Karpas-422 (cell line): ENCODE data around the gene MYCBP2. TPM values are rescaled to one million over a fixed set of nuclear protein-coding genes. Genes with fewer than 3 reads are reported as not detected.

Experiments used
- DNase-seq: peaks from one replicate; pipeline ENCODE4 v3.0.0-alpha.2; 2015
- H2AFZ ChIP-seq: fragments of 200-600 bp; sonication (generic); 2 replicates; pipeline ENCODE4 v1.6.1; 2014; ENCODE audit warnings: antibody characterized with exemption, low read length, mixed read lengths
- H3K27ac ChIP-seq: fragments of 200-600 bp; sonication (generic); 2 replicates; pipeline ENCODE4 v1.5.1; 2014; ENCODE audit warnings: mild to moderate bottlenecking, low read length, moderate library complexity
- H3K27me3 ChIP-seq: fragments of 200-600 bp; sonication (generic); 2 replicates; pipeline ENCODE4 v1.6.1; 2014; ENCODE audit warnings: low read length, mixed read lengths
- H3K36me3 ChIP-seq: fragments of 200-600 bp; sonication (generic); 2 replicates; pipeline ENCODE4 v1.6.1; 2014; ENCODE audit warnings: low read length, mixed read lengths; ENCODE audit not compliant: insufficient read depth
- H3K4me1 ChIP-seq: fragments of 200-600 bp; sonication (generic); 2 replicates; pipeline ENCODE4 v1.6.1; 2014; ENCODE audit warnings: mild to moderate bottlenecking, low read length, mixed read lengths
- H3K4me2 ChIP-seq: fragments of 200-600 bp; sonication (generic); 2 replicates; pipeline ENCODE4 v1.6.1; 2014; ENCODE audit warnings: low read length, low read depth, mild to moderate bottlenecking; ENCODE audit not compliant: poor library complexity, severe bottlenecking
- H3K4me3 ChIP-seq: fragments of 200-600 bp; sonication (generic); 2 replicates; pipeline ENCODE4 v1.5.1; 2014; ENCODE audit warnings: mild to moderate bottlenecking, antibody characterized with exemption, low read length, mixed read lengths
- H3K79me2 ChIP-seq: fragments of 200-600 bp; sonication (generic); 2 replicates; pipeline ENCODE4 v1.6.1; 2014; ENCODE audit warnings: mild to moderate bottlenecking, low read length, mixed read lengths
- H3K9ac ChIP-seq: fragments of 200-600 bp; sonication (generic); 2 replicates; pipeline ENCODE4 v1.6.0; 2014; ENCODE audit warnings: low read length
- H3K9me2 ChIP-seq: fragments of 200-600 bp; sonication (generic), shearing (Covaris generic); replicated peaks from 2 replicates; pipeline ENCODE4 v1.6.0; 2014; ENCODE audit warnings: mild to moderate bottlenecking, low read length, moderate library complexity; ENCODE audit not compliant: insufficient read depth
- H3K9me3 ChIP-seq: fragments of 300-700, 200-600 bp; sonication (generic); 2 replicates; pipeline ENCODE4 v1.6.1; 2014; ENCODE audit warnings: low read length, mixed read lengths
- H4K20me1 ChIP-seq: fragments of 200-600 bp; sonication (generic); 2 replicates; pipeline ENCODE4 v1.6.1; 2014; ENCODE audit warnings: mild to moderate bottlenecking, antibody characterized with exemption, low read length, low read depth; ENCODE audit not compliant: insufficient read depth
- total RNA-seq: library from RNA; depleted of rRNA; stranded (reverse); fragments of >200 nt; shearing (Covaris generic); gene quantifications from 2 replicates; pipeline ENCODE4 v1.2.3, GENCODE V29; 2014; ENCODE audit warnings: low replicate concordance

The MYCBP2 gene
- total RNA-seq, 1 experiment from 2014 or later, result 188 TPM

GRCh38 chr13:77031656-77032243 is 295.1 kb downstream of the MYCBP2 start:
- H3K4me3 ChIP-seq, result no peak overlapping the region
- H3K9me3 ChIP-seq, result no peaks in the 10 kb centered on the region
- H2AFZ ChIP-seq, result no peak overlapping the region
- H3K79me2 ChIP-seq, result peaks cover 2% of the 10 kb centered on the region; the same call in 1 of the 2 replicates
- no peaks in the 10 kb centered on the region for H3K27me3 ChIP-seq
- H3K36me3 ChIP-seq, result no peaks in the 10 kb centered on the region
- DNase-seq, result no peak
- H3K9ac ChIP-seq, result no peak overlapping the region
- no peaks in the 10 kb centered on the region for H4K20me1 ChIP-seq
- H3K4me2 ChIP-seq, result no peak overlapping the region
- peaks cover 8% of the 10 kb centered on the region for H3K4me1 ChIP-seq
- H3K27ac ChIP-seq, result no peak overlapping the region
- no peaks in the 10 kb centered on the region for H3K9me2 ChIP-seq

GRCh38 chr13:77029436-77029835 is 297.5 kb downstream of the MYCBP2 start:
- Histone ChIP-seq H2AFZ (no peak overlapping the region), H3K79me2 (peaks cover 23% of the 10 kb centered on the region), H3K27me3 (no peaks in the 10 kb centered on the region), H3K4me3 (no peak overlapping the region), H3K36me3 (no peaks in the 10 kb centered on the region), H3K9ac (no peak overlapping the region), H4K20me1 (peaks cover 12% of the 10 kb centered on the region), H3K4me2 (no peak overlapping the region), H3K4me1 (peaks cover 21% of the 10 kb centered on the region), H3K27ac (no peak overlapping the region), H3K9me3 (no peaks in the 10 kb centered on the region), H3K9me2 (no peaks in the 10 kb centered on the region)
- DNase-seq, result no peak

GRCh38 chr13:77028202-77028601 is 298.7 kb downstream of the MYCBP2 start:
- H3K4me2 ChIP-seq, result peak overlapping the region; percentile 70

GRCh38 chr13:77026861-77027621 is 299.9 kb downstream of the MYCBP2 start, which contains the start of gene FBXL3:
TSS of gene FBXL3 (minus strand) at chr13:77027159. CDS start at chr13:77021860, 5,299 bp downstream.
- Histone ChIP-seq H3K79me2 (peaks cover 47% of the 10 kb centered on the region), H4K20me1 (peaks cover 12% of the 10 kb centered on the region), H2AFZ (peak within 1 kb of the TSS; percentile 82; the same call in 1 of the 2 replicates), H3K36me3 (no peaks in the 10 kb centered on the region; the same call in 1 of the 2 replicates), H3K4me2 (peak within 1 kb of the TSS; percentile 90), H3K9me3 (no peaks in the 10 kb centered on the region), H3K9ac (peak within 1 kb of the TSS; percentile 97), H3K27me3 (no peaks in the 10 kb centered on the region), H3K9me2 (no peaks in the 10 kb centered on the region), H3K27ac (peak within 1 kb of the TSS; percentile 80), H3K4me3 (peak within 1 kb of the TSS; percentile 91), H3K4me1 (peaks cover 44% of the 10 kb centered on the region)
- DNase-seq, result peak; percentile 94

More at GRCh38 chr13:77028202-77028601, 298.7 kb downstream of the MYCBP2 start:
- no peak for DNase-seq
- Histone ChIP-seq H3K79me2 (peaks cover 35% of the 10 kb centered on the region), H3K9me2 (no peaks in the 10 kb centered on the region), H2AFZ (no peak overlapping the region), H3K9ac (no peak overlapping the region), H3K4me1 (peaks cover 34% of the 10 kb centered on the region), H3K27me3 (no peaks in the 10 kb centered on the region), H3K4me3 (no peak overlapping the region), H3K27ac (no peak overlapping the region), H3K36me3 (no peaks in the 10 kb centered on the region), H4K20me1 (peaks cover 12% of the 10 kb centered on the region), H3K9me3 (no peaks in the 10 kb centered on the region)

- peaks cover 51% of the 10 kb centered on the region for H3K4me1 ChIP-seq
- H3K4me2 ChIP-seq, result peak overlapping the region; percentile 90
- H3K9me3 ChIP-seq, result no peaks in the 10 kb centered on the region
- peaks cover 54% of the 10 kb centered on the region for H3K79me2 ChIP-seq
- DNase-seq, result peak; percentile 83
- peak overlapping the region; percentile 80 for H3K27ac ChIP-seq
- H2AFZ ChIP-seq, result 0 out of 2 replicates have a peak overlapping the region, but pooled peaks have one; percentile 82
- H3K9ac ChIP-seq, result peak overlapping the region; percentile 97
- H4K20me1 ChIP-seq, result peaks cover 12% of the 10 kb centered on the region
- H3K4me3 ChIP-seq, result peak overlapping the region; percentile 91
- no peaks in the 10 kb centered on the region for H3K27me3 ChIP-seq
- H3K9me2 ChIP-seq, result no peaks in the 10 kb centered on the region
- peaks cover 5% of the 10 kb centered on the region; the same call in 1 of the 2 replicates for H3K36me3 ChIP-seq
These were observed 300.5 kb downstream of the MYCBP2 start for GRCh38 chr13:77026255-77026860.

- H3K36me3 ChIP-seq, result peaks cover 18% of the 10 kb centered on the region; the same call in 1 of the 2 replicates
These were observed 304.6 kb downstream of the MYCBP2 start for GRCh38 chr13:77022341-77022740.

GRCh38 chr13:77019756-77020155 is 307.1 kb downstream of the MYCBP2 start:
- H3K4me2 ChIP-seq, result no peak overlapping the region
- H3K9me2 ChIP-seq, result no peaks in the 10 kb centered on the region

More at GRCh38 chr13:77022341-77022740, 304.6 kb downstream of the MYCBP2 start:
- no peak for DNase-seq
- H3K27me3 ChIP-seq, result no peaks in the 10 kb centered on the region
- no peak overlapping the region for H3K27ac ChIP-seq
- no peaks in the 10 kb centered on the region for H3K9me3 ChIP-seq
- peaks cover 58% of the 10 kb centered on the region for H3K4me1 ChIP-seq
- H3K79me2 ChIP-seq, result peaks cover 92% of the 10 kb centered on the region
- no peak overlapping the region for H3K9ac ChIP-seq
- no peak overlapping the region for H2AFZ ChIP-seq
- H3K4me3 ChIP-seq, result no peak overlapping the region
- no peak overlapping the region for H3K4me2 ChIP-seq
- peaks cover 12% of the 10 kb centered on the region for H4K20me1 ChIP-seq
- no peaks in the 10 kb centered on the region for H3K9me2 ChIP-seq

More at GRCh38 chr13:77019756-77020155, 307.1 kb downstream of the MYCBP2 start:
- peaks cover 48% of the 10 kb centered on the region for H3K4me1 ChIP-seq
- H3K36me3 ChIP-seq, result peaks cover 42% of the 10 kb centered on the region; the same call in 1 of the 2 replicates
- DNase-seq, result no peak
- H3K27ac ChIP-seq, result no peak overlapping the region
- H2AFZ ChIP-seq, result no peak overlapping the region
- no peak overlapping the region for H3K4me3 ChIP-seq
- H4K20me1 ChIP-seq, result no peaks in the 10 kb centered on the region
- H3K79me2 ChIP-seq, result peaks cover 97% of the 10 kb centered on the region
- H3K27me3 ChIP-seq, result no peaks in the 10 kb centered on the region
- no peak overlapping the region for H3K9ac ChIP-seq
- H3K9me3 ChIP-seq, result no peaks in the 10 kb centered on the region
